HG02678 (cell line): ENCODE measurements around the gene PSENEN.
"Not testable (repeated sequence)": the region's sequence is repeated elsewhere in the genome, so short reads cannot be mapped to it uniquely, and the experiment has no call there.

Source experiments
- ATAC-seq: cut with Tn5 transposase; IDR thresholded peaks from one replicate; pipeline ENCODE4 v1.9.1; 2021; ENCODE audit warnings: mild to moderate bottlenecking, moderate library complexity; ENCODE audit not compliant: unreplicated experiment

The PSENEN gene

GRCh38 chr19:35718345-35719041, 27.0 kb upstream of the PSENEN start:
- ATAC-seq: peak; percentile 3

- ATAC-seq: no peak
Observed at GRCh38 chr19:35719402-35720162, 25.9 kb upstream of the PSENEN start.

- ATAC-seq: no peak
Observed at GRCh38 chr19:35720163-35720524, 25.3 kb upstream of the PSENEN start.

GRCh38 chr19:35720648-35721047, 24.8 kb upstream of the PSENEN start:
- ATAC-seq: no peak

GRCh38 chr19:35721374-35721773, 24.1 kb upstream of the PSENEN start:
- no peak for ATAC-seq

- no peak for ATAC-seq
Observed at GRCh38 chr19:35722461-35722860, 23.0 kb upstream of the PSENEN start.

- no peak for ATAC-seq
Observed at GRCh38 chr19:35722897-35723296, 22.6 kb upstream of the PSENEN start.

GRCh38 chr19:35723671-35724070, 21.8 kb upstream of the PSENEN start:
- ATAC-seq: no peak

GRCh38 chr19:35724132-35724531, 21.3 kb upstream of the PSENEN start:
- ATAC-seq: not testable (repeated sequence)

- ATAC-seq: no peak
Observed at GRCh38 chr19:35724560-35724959, 20.9 kb upstream of the PSENEN start.

GRCh38 chr19:35725216-35725861, 20.1 kb upstream of the PSENEN start:
- no peak for ATAC-seq

GRCh38 chr19:35727053-35727955, 18.1 kb upstream of the PSENEN start:
- no peak for ATAC-seq

- no peak for ATAC-seq
Observed at GRCh38 chr19:35727956-35728706, 17.3 kb upstream of the PSENEN start.

- no peak for ATAC-seq
Observed at GRCh38 chr19:35729021-35729420, 16.4 kb upstream of the PSENEN start.

GRCh38 chr19:35729763-35730162, 15.7 kb upstream of the PSENEN start:
- no peak for ATAC-seq

- ATAC-seq: no peak
Observed at GRCh38 chr19:35730326-35730725, 15.1 kb upstream of the PSENEN start.

- no peak for ATAC-seq
Observed at GRCh38 chr19:35731353-35731752, 14.1 kb upstream of the PSENEN start.

- ATAC-seq: no peak
Observed at GRCh38 chr19:35731779-35732405, 13.6 kb upstream of the PSENEN start.

- ATAC-seq: no peak
Observed at GRCh38 chr19:35732540-35733179, 12.8 kb upstream of the PSENEN start.
